ENCODE data around the gene OLFML2A.

- TF ChIP-seq CTCF (IDR thresholded peaks at IDR 0.05; ENCODE audit: insufficient read depth, low read length, poor library complexity, severe bottlenecking): no peak
- no peak for TF ChIP-seq EZH2phosphoT487 (conservative IDR thresholded peaks at IDR 0.05; ENCODE audit: low read length)
These were observed 19.0 kb downstream of the OLFML2A start for GRCh38 chr9:124795881-124796431.
